GM18526 (cell line): ENCODE results near the gene PDK1.
A peak's percentile ranks its signal among the peaks of the same experiment; 100 is the strongest.

Experiments
- POLR2A ChIP-seq: IDR thresholded peaks from 3 replicates; pipeline ENCODE4 v1.6.1; 2011; ENCODE audit not compliant: insufficient read length; ENCODE audit errors: extremely low read depth

Gene PDK1

DNA sequence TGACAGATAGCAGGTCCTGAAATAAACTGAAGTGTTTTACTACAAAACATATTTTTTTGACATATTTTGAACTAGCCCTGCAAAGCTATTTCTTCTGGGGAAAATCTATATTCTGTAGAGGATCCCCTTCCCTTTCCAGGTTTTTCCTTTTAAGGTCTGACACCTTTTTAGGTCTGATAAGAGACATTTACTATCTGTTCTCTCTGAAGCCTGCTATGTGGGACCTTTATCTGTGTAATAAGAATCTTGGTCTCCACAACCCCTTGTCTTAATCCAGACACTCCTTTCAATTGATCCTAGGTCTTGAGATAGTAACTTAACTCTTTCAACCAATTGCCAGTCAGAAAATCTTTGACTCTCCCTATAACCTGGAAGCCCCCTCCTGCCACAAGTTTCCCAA, 5.5 kb upstream of the PDK1 start:
- no peak for TF ChIP-seq POLR2A

DNA sequence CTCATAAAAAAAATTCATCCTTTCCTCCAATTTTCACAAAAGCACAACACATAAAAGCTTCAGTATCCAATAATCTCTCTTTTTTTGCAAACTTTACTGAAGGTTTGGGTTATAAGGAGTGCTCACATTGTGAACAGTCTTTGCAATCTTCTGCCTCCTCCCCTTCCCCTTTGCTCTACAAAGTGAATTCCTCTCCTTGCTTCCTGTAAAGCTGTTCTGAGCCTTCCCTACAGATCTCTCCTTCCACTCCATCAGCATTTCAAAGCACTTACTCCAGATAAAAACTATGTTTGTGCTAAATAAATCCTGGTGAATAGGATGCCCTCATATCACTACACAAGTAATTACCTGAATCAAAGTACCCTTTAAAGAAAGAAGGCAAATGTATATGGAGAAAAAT, 4.6 kb upstream of the PDK1 start:
- TF ChIP-seq POLR2A: no peak

DNA sequence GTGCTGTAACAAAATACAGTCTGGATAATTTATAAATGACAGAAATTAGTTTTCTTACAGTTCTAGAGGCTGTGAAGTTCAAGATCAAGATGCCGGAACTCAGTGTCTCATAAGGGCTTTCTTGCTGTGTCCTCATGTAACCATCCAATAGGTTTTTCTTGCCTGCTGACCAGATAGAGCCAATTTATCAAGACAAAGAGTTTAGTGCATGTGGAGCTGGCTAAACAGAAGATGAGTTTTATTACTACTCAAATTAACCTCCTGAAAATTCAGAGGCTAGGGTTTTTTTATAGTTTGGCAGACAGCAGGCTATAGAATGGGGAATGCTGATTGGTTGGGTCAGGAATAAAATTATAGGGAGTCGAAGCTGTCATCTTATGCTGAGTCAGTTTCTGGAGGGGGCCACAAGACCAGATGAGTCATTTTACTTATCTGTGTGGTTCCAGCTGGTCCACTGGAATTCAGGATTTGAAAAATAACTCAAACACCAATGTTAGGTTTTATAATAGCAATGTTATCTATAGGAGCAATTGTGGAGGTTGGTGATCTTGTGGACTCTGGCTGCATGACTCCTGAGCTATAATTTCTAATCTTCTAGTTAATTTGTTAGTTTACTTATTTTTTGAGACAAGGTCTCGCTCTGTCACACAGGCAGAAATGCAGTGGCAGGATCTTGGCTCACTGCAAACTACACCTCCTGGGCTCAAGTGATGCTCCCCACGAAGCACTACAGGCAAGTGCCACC, 3.2 kb upstream of the PDK1 start:
- TF ChIP-seq POLR2A: no peak

DNA sequence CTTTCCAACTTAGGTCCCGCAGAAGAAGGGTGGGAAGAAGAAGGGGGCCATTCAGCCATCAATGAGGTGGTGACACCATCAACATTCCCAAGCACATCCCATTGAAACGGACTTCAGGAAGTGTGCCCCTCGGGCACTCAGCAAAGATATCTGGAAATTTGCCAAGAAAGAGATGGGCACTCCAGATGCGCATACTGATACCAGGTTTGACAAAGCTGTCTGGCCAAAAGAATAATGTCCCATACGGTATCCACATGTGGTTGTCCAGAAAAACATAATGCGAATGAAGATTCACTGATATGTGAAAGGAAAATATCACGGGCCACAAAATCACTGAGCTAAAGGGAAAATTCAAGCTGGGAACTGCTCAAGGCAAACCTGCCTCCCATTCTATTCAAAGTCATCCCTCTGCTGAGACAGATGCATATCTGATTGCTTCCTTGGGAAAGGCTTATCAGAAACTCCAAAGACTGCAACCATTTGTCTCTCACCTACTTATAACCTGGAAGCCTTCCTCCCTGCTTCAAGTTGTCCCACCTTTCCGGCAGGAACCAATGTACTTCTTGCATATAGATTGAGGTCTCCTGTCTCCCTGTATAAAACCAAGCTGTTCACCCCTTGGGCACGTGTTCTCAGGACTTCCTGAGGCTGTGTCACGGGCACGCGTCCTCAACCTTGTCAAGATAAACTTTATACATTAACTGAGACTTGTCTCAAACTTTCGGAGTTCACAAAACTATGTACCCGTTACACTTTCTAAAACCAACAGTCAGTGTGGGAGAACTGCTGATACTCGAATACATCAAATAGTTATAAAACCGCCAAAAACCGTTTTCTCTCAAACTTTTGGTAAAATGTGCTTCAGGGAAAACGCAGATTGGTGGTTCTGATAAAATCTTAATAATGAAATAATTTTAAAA, 1.3 kb upstream of the PDK1 start:
- no peak for TF ChIP-seq POLR2A

DNA sequence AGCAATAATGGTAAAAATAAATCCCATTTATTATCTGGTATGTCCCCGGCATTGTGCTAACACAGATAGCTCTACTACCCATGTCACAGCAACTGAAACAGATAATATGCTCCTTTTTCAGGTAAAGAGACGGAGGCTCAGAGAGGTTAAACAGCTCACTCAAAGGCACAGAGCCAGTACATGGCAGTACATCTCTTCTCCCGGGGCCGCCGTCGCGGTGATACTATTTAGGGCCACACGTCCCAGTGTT, 693 bp upstream of the PDK1 start:
- no peak for TF ChIP-seq POLR2A

DNA sequence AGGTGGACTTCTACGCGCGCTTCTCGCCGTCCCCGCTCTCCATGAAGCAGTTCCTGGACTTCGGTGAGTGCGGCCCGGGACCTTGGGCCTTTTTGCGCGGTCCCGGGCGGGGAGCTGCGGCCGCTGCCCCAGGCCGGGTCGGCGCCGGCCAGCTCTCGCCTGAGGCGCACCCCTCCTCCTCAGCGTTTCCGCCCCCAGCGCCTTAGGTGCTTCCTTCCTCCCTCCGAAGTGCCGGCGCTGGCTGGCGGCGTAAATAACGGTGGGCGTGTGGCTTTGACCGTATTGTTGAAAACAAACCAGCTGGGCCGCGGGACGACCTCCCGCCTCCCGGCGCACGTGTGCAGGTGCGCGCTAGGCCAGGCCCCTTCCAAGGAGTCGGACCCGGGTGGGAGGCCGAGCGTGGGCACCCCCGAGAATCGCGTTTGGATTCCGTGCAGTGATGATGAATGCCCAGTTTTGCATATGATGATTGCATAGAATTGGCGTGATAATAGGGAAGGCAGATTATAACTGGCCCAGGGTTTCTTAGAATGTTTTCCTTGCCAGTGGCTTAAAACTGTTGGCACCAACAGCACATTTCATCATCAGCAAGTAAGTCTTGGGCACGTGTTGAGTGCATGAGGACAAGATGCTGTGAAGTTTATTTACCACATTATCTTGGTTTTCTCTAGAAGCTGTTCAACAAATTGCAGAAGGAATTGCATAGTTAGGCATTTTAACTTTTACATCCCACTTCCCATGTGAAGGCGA, 569 bp downstream of the PDK1 start:
- TF ChIP-seq POLR2A: peak; percentile 37

DNA sequence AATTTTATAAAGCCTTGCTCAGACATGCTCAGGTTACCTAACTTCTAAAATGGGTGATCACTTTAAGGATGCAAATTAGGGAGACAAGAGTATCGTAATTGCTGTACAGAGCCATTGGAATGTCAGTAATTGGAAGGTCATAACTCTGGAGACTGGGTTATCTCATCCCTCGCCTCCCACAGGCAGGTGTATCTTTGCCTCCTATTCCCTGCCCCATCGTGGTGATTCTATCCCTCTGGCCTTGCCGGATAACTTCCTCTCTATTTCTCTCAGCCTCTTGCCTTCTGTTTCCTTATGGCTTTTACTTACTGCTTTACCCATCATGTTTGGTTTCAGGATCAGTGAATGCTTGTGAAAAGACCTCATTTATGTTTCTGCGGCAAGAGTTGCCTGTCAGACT, 2.5 kb downstream of the PDK1 start:
- no peak for TF ChIP-seq POLR2A

DNA sequence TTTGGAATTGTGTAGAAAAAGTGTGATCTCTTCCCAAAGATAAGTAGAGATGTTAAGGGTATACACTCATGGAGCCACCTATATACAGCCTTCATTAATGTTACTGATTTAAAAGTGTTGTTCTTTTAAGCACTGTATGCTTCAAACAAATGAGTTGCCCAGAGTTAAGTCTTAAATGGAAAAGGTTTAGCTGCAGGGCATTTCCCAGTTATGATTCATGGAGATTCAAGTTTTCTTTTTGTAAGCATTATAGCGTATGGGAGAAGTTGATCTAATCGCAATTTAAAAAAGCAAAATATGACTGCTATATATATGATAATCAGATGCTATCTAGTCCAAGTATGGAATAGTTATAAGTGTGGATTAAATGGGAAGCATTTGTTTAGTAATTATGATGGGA, 4.8 kb downstream of the PDK1 start:
- TF ChIP-seq POLR2A: no peak

DNA sequence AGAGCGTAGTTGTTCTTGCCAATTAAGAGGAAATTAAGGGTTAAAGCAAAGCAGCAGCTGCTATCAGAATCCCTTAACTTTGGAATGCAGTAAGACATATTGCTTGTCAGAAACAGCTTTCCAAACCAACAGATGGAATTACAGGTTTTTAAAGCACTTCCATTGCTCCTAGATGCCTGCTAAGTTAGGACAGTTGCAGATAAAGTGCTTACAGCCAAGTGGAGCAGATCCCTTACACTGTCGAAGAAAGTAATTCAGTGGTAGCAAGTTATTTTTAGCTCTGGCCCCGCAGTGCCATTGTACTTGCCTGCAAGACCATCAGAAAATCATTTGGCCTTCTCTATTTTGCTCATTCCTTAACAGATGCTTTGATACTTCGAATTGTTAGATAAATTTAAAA, 5.4 kb downstream of the PDK1 start:
- TF ChIP-seq POLR2A: no peak

DNA sequence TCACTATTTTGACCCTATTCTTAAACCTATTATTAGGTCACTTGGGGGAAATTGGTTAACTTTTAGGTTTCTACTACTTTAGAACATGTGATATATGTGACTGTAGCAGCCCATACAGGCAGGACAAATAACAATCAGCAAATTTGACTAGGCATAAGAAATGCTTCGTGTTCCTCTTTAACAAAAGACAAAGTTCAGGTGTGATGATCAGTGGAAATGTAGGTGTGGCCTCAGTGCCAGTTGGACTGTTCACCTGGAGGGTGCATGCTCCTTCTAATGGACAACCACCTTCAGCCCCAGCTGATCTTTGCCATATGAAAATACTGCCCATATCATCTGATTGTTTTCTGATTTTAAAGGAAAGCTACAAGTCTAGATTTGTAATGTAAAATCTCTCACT, 6.4 kb downstream of the PDK1 start:
- TF ChIP-seq POLR2A: no peak

DNA sequence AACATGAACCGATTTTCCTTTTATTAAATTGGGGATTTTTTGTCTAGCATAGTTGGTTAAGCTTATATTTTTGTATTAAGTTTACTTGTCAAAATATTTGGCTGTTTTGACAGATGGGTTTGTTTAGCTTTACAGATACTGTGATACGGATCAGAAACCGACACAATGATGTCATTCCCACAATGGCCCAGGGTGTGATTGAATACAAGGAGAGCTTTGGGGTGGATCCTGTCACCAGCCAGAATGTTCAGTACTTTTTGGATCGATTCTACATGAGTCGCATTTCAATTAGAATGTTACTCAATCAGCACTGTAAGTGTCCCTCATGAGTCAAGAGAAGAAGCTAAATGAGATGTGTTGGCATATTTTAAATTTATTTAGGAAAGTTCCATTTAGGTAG, 8.5 kb downstream of the PDK1 start:
- no peak for TF ChIP-seq POLR2A

DNA sequence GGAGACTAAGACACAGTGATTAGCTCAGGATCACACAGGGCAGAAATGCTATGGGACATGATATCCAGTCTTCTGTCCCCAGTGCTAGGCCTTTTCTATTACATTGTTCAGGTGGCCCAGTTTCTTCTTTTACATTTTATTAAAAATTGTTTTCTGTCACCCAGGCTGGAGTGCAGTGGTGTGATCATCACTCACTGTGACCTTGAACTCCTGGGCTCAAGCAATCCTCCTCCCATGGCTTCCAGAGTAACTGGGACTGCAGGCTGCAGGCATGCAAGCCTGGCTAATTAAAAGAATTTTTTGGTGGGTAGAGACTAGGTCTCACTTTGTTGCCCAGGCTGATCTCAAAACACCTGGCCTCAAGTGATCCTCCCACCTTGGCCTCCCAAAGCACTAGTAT, 15.4 kb downstream of the PDK1 start:
- TF ChIP-seq POLR2A: no peak

DNA sequence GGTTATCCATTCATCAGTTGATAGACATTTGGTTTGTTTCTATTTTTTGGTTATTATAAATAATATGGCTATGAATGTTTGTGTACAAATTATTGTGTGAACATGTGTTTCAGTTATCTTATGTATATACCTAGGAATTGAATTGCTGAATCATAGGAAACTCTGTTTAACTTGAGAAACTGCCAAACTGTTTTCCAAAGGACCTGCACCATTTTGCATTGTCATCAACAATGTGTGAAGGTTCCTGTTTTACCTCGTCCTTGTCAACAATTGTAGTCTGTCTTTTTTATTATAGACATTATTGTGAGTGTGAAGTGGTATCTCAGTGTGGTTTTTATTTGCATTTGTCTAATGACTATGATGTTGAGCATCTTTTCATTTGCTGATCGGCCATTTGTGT, 17.1 kb downstream of the PDK1 start:
- no peak for TF ChIP-seq POLR2A

DNA sequence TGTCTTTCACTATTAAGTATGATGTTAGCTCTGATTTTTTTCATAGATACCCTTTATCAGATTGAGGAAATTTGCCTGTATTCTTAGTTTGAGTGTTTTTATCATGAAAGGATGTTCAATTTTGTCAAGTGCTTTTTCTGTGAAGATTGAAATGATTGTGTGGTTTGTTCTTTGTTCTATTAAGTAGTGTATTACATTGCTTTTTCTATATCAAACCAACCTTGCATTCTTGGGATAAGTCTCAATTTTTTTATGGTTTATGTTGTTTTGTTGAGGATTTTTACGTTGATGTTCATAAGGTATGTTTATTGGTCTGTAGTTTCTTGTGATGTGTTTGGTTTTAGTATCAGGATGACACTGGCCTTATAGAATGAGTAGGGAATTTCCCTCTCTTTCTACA, 19.1 kb downstream of the PDK1 start:
- TF ChIP-seq POLR2A: no peak

DNA sequence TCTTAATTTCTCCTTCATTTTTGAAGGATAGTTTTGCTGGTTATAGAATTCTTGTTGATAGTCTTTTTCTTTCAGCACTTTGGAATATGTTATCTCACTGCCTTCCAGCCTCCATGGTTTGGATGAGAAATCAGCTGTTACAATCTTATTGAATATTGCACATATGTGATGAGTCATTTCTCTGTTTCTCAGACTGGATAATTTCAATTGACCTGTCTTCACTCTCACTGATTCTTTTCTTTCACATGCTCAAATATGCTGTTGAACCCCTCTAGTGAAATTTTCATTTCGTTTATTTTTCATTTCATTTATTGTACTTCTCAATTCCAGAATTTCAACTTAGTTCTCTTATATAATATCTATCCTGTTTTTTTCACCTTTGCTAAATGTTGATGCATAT, 22.2 kb downstream of the PDK1 start:
- TF ChIP-seq POLR2A: no peak

DNA sequence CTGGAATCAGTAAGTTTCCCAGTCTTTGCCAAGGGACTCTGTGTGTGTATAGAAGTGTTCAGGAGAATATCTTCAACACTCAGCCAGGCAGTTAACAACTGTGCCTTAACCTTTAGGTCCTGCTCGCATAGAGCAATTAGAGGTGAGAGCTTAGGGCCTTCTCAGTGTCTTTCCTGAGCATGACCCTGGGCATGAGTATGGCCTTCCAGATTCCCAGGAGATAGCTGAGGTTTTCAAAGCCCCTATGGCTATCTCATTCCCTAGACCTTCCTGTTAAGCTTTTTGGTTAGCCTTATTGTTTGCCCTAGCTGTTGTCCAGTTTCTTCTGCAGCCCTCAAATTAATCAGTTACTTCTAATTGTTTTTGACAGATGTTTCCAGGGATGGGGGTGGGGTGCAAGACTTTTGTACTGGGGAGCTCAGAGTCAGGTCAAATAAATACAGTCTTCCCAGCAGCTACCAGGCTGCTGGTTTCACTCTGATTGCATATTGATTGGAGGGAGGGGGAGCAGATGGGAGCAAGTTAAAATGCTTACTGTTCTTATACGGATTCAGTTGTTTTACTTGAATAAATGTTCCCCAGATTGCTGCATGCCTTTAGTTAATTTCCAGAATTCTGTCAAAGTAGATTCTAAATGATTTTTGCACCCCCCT, 23.1 kb downstream of the PDK1 start:
- no peak for TF ChIP-seq POLR2A

DNA sequence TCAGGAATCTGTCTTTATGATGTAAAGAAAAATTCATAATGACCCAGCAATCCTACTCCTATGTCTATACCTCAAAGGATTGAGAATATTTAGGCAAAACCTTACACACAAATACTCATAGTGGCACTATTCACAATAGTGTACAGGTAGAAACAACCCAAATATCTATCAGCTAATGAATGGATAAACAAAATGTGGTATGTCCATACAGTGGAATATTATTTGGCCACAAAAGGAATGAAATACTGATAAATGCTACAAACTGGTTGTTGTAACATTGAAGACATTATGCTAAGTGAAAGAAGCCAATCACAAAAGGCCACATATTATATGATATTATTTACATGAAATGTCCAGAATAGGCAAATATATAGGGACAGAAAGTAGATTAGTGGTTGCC, 24.7 kb downstream of the PDK1 start:
- TF ChIP-seq POLR2A: no peak
